ENCODE results near the gene LRRIQ1.

- TF ChIP-seq POLR2AphosphoS5 (IDR thresholded peaks at IDR 0.05; ENCODE audit: low read depth, low read length) (no peak), ZNF335 (CRISPR knock-in tag; IDR thresholded peaks at IDR 0.05) (no peak), IRF2 (CRISPR knock-in tag; IDR thresholded peaks at IDR 0.05) (no peak), REXO4 (CRISPR knock-in tag; IDR thresholded peaks at IDR 0.05; ENCODE audit: borderline replicate concordance) (no peak)
These were observed 143.6 kb downstream of the LRRIQ1 start for GRCh38 chr12:85179680-85180270.
